ENCODE data around the gene SEPSECS.
A peak's percentile ranks its signal among the peaks of the same experiment; 100 is the strongest.

Gene SEPSECS

DNA sequence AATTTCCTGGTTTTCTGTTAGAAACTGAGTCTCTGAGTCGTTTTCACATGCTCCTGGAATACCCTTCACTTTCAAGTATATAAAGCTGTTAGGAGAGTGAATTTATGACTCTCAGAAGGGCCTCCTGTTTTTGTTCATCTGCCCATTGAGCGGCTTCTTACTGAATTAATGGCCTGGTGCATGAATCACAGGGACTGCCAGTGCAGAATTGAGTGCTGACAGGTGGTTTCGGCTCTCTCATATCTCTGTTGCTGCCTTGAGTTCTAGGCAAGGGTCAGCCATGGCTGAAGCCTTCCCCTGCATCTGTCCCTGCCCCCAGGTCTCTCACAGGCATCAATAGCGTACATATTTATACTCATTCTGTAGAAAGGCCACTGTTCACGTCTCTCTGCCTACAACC is 22.7 kb upstream of the SEPSECS start:
- TF ChIP-seq, protein P1, sequence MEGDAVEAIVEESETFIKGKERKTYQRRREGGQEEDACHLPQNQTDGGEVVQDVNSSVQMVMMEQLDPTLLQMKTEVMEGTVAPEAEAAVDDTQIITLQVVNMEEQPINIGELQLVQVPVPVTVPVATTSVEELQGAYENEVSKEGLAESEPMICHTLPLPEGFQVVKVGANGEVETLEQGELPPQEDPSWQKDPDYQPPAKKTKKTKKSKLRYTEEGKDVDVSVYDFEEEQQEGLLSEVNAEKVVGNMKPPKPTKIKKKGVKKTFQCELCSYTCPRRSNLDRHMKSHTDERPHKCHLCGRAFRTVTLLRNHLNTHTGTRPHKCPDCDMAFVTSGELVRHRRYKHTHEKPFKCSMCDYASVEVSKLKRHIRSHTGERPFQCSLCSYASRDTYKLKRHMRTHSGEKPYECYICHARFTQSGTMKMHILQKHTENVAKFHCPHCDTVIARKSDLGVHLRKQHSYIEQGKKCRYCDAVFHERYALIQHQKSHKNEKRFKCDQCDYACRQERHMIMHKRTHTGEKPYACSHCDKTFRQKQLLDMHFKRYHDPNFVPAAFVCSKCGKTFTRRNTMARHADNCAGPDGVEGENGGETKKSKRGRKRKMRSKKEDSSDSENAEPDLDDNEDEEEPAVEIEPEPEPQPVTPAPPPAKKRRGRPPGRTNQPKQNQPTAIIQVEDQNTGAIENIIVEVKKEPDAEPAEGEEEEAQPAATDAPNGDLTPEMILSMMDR (IDR thresholded peaks at IDR 0.05; ENCODE audit: control insufficient read depth, insufficient read depth, low read depth, low read length, missing control alignments) = no peak
- no peak overlapping the region for H3K4me3 ChIP-seq (ENCODE audit: control insufficient read depth, low read depth, low read length)
- no peak for DNase-seq (ENCODE audit: low read depth)

GRCh38 chr4:25180524-25181131 is 20.4 kb upstream of the SEPSECS start:
- TF ChIP-seq, protein P1 (IDR thresholded peaks at IDR 0.05; ENCODE audit: control insufficient read depth, insufficient read depth, low read depth, low read length, missing control alignments) = peak; percentile 71
- no peak overlapping the region for H3K4me3 ChIP-seq (ENCODE audit: control insufficient read depth, low read depth, low read length)
- no peak for DNase-seq (ENCODE audit: low read depth)

DNA sequence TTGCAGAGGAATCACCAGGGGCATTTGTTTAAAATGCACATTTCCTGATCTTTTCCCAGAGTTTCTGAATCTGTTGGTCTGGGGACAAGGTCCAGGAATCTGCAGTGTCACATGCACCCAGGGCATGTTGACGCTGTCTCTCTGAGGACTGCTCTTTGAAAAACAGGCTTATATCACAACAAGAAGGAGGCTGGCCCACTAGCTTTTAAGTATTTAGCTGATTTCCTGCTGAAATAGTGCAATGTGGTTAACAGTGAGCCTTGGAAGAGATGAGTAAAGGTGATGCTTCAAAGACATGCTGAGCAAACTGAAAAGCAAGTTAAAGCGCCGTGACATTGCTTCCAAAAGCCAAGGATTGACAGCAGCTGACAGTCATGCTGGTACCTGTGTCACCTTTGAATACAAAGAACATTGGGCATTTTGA is 18.6 kb upstream of the SEPSECS start:
- TF ChIP-seq, protein P1 (IDR thresholded peaks at IDR 0.05; ENCODE audit: control insufficient read depth, insufficient read depth, low read depth, low read length, missing control alignments) = no peak
- DNase-seq (ENCODE audit: low read depth) = no peak
- H3K4me3 ChIP-seq (ENCODE audit: control insufficient read depth, low read depth, low read length) = no peak overlapping the region

- H3K4me3 ChIP-seq (ENCODE audit: control insufficient read depth, low read depth, low read length) = no peak overlapping the region
- DNase-seq (ENCODE audit: low read depth) = no peak
- TF ChIP-seq, protein P1 (IDR thresholded peaks at IDR 0.05; ENCODE audit: control insufficient read depth, insufficient read depth, low read depth, low read length, missing control alignments) = no peak
Measured at GRCh38 chr4:25177147-25177546, 16.9 kb upstream of the SEPSECS start.

DNA sequence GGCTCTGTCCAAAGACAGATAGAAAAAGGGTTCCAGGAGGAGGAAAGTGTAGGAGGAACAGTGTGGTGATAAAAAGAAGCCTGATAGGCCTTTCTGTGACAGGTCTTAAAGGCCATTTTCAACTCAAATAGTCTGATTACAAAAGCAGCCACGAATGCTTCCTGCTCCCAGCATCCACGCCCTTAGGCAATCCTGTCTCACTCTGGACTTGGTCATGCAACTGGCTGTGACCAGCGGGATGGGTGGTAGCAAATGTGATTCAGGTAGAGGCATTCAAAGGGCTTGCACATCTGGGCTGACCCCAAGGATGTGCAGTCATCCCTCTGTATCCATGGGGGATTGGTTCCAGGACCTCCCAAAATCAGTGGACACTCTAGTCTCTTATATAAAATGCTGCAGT is 14.4 kb upstream of the SEPSECS start:
- H3K4me3 ChIP-seq (ENCODE audit: control insufficient read depth, low read depth, low read length) = no peak overlapping the region
- TF ChIP-seq, protein P1 (IDR thresholded peaks at IDR 0.05; ENCODE audit: control insufficient read depth, insufficient read depth, low read depth, low read length, missing control alignments) = no peak
- DNase-seq (ENCODE audit: low read depth) = no peak

DNA sequence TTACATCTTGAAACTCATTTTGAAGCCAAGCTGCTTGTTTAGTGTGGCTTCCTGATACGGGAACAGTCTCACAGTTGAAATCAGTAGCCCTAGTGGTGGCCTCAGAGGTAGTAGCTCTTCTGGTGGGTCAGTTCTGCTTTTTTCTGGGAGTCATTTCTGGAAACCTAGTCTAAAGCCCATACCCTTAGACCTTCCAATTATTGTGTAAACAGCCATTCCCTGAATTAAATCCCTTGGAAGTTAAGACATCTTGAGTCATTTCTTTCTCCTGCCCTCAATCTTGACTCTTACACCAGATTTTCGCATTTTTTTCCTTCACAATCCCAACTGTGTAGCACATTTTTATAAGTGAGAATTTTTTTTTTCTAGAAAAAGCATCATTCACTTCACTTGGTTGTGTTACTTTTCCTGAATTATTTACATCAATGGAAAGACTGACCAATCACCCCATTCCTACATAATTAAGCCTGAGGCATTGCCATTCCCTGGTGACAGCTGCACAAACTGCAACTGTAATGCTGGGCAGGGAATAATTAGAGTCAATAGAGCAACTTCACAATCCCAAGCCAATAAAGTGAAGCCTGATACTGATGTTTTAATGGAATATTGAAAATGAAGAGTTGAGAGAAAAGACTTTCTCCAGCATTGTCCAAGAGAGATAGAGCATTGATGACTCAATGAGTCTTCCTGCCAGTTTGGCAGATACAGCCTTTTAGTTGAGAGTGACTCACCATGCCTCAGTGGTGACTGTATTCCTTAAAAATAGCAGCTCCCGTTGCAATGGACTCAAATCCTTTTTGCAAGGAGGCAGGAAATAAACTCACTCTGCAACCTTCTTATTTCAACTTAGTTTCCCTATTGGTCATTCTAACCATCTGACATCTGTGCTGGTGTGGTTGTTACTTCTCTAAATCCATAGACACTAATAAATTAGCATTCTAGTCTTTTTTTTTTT is 13.0 kb upstream of the SEPSECS start:
- TF ChIP-seq, protein P1 (IDR thresholded peaks at IDR 0.05; ENCODE audit: control insufficient read depth, insufficient read depth, low read depth, low read length, missing control alignments) = no peak
- peak; percentile 99 for DNase-seq (ENCODE audit: low read depth)
- H3K4me3 ChIP-seq (ENCODE audit: control insufficient read depth, low read depth, low read length) = no peak overlapping the region
